Stimulated activated CD4-positive, alpha-beta T cell treated with anti-CD3 and anti-CD28 coated beads, TNF-alpha, amount 100 ng/mL, for 1 hour (primary cell): ENCODE data around the gene KCNC4.

Experiments
- DNase-seq, 3 donors: peaks; one replicate each; pipeline ENCODE4 v3.0.0-alpha.2; 2020; ENCODE audit warnings: low read depth in 3 of 3, low spot score in 1 of 3

The KCNC4 gene

DNA sequence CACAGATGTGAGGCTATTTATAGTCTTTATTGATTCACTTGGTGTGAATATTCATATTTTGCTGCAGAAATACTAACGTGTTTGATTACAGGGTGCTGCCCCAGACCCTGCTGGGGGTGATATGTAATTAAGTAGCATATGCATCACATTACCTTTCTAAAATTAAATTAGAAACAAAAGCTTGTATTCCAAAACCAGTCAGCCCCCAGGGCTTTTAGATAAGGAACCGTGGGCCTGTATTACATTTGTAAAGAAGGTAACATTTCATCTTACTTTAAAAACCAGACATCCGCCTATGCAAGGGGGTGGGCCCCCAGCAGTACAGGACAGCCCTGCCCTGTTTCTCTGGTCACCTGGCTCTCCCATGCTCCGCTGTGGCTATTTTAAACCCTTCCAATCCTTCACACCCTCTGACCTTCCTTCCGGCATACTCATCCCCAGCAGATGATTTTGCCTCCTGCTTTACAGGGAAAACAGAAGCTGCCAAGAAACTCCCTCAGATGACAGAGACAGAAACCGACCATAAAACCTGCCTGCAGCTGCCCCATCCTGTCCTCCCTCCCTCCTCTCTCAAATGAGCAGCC, 22.0 kb upstream of the KCNC4 start:
- DNase-seq: no peak

- no peak for DNase-seq
Observed at GRCh38 chr1:110189181-110189580, 20.9 kb upstream of the KCNC4 start.

DNA sequence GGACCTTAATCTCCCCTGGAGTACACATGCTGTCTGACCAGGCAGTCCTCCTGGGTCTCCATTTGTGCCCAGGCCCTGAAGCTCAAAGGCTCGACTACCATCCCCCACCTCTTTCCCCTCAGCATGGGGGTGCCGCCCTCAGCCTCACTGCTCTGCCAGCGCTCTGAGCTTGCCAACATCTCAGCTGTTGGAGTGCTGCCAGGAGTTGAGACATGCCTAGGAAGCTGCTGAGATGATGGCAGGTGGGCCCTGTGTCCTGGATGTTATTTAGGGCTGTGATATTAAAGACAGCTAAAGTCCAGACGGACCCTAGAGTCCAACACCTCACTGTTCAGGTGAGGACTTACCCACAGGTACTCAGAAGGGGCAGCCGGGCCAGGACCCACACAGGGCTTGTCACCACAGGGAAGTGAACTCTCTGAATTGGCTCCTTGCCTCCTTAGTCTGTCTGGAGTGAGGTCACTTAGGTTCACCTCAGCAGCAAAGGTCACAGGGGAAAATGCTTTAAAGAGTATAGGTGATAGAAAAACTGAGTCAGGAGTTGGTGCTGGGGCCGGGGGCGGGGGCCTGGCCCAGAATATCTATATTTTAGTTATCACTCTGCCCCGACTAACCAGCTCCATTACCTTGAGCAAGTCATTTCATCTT, 19.7 kb upstream of the KCNC4 start:
- no peak for DNase-seq

- DNase-seq: no peak
Observed at GRCh38 chr1:110192541-110192940, 17.6 kb upstream of the KCNC4 start.

- DNase-seq: no peak
Observed at GRCh38 chr1:110195196-110195595, 14.9 kb upstream of the KCNC4 start.

DNA sequence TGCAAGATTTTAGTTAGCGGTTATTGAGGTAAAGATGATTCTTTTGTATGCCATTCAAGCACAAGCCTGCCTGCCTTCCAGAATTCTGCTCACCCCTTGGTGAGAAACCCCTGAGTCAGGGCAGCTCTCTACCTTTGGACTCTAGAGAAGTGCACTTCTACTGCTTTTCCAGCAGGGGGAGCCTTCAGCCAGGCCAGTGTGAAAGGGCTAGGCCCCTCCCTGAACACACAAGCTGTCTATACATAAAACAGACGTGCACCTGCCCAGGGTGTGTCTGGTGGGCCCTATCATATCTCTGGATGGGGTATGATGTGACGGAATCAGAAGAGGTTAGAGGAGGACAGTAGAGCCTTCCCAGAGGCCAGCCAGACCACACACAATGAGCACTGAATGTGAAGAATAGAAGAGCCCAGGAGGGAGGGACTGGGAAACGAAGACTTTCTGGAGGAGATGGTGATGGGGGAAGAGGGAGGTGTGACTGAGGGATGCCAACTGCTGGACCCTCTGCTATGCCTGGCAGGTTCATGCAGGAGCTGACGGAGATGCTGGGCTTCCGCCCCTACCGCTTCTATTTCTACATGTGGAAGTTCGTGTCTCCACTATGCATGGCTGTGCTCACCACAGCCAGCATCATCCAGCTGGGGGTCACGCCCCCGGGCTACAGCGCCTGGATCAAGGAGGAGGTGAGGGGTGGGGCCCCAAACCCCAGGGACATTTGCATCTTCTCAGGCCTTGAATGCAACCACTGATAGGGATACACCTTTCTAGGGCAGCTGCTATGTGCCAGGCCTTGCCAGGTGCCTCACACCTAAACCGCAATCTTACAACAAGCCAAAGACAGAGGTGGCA, 13.0 kb upstream of the KCNC4 start:
- peak in 1 of 3 donors; percentile 22 for DNase-seq

DNA sequence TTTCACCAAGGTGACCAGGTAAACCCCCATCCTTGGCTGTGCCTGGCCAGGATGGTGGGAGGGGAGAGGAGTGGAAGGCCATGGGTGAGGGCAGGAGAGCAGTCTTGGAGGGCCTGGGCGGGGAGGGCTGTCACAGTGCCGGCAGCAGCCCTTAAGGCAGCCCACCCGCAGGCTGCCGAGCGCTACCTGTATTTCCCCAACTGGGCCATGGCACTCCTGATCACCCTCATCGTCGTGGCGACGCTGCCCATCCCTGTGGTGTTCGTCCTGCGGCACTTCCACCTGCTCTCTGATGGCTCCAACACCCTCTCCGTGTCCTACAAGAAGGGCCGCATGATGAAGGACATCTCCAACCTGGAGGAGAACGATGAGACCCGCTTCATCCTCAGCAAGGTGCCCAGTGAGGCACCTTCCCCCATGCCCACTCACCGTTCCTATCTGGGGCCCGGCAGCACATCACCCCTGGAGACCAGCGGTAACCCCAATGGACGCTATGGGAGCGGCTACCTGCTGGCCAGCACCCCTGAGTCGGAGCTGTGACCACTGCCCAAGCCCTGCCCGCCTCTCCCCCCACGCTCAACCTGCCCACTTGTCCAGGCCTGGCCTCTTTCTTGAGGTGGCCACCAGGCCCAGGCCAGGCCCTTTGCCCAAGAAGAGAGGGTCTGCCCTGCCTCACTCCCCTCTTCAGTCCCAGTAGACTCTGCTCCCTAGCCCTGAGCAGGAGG, 12.0 kb upstream of the KCNC4 start:
- DNase-seq: no peak

- no peak for DNase-seq
Observed at GRCh38 chr1:110198746-110199145, 11.4 kb upstream of the KCNC4 start.

DNA sequence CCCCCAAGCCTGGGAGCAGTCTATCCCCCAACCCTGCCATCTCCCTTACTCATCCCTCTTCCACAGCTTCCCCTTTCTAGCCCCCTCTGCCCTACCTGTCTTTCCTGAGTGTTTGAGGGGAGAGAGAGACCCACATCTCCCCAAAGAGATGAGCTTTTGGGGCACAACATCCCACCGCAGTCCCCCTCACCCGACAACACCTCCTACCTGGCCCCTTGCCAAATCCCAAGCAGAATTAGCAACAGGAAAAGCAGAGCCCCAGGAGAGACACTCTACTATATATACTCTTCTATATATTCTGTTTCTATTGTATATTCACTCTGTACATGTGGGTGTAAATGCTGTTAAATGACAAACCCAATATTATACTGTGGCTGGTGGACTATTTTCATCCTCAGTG, 9.9 kb upstream of the KCNC4 start:
- no peak for DNase-seq

GRCh38 chr1:110200666-110201065, 9.4 kb upstream of the KCNC4 start:
- DNase-seq: no peak

DNA sequence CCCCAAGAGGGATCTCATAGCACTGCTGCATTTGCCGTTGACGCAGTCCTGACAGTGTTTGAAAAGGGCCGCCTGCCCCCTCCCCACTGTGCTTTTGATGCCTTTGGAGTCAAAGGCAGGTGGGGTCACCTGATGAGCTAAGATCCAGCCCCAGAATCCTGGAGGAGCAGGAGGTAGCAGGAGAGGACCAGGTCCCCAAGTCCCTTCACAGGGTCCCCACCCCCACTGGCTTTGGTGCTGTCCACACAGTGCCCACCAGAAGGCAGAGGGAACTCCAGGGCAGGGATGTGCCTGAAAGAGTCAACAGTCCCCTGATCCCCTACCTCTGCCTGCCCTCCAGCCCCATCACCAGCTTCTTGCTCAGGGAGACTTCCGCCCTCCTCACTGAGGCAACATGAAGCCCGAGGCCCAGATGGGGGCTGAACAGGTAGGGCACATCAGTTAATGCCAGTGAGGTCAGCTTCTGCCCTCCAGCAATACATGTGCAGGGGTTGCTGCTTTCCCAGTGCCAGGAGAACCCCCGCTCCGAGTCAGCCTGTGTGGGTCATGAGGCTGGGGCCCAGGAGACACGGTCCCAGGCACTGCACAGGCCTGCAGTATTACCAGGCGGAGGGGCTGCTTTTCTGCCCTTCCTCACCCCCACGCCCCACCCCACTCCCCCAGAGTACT, 8.8 kb upstream of the KCNC4 start:
- no peak for DNase-seq

DNA sequence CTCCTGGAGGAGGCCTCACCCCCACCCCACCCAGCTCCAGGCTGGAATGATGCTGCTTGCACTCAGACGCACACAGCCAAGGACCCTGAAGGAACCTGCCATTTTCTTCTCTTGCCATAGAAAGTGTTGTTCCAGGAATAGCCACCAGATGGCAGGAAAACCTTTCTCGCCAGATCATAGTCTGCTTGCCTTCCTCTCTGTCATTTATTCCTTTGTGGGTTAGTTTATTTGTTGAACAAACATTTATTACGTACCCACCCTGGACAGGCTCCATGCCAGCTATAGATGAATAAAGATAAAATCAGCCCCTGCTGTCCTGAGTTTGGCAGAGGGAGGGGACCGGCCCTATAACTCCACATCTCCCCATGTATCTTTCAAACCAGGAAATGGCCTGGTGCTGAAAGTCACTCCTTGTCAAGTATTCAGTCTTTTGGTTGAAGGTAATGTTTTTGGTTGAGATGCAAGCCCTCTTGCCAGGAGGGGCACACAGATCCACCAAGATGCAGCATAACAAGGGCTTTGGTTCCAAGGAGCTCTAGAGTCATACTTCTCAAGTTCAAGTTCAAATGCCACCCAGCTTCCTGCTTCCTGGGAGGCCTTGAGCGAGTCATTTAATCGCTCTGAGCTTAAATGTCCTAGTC, 7.0 kb upstream of the KCNC4 start:
- DNase-seq: peak in 2 of 3 donors; percentile 14 to 40

GRCh38 chr1:110205156-110205555, 5.0 kb upstream of the KCNC4 start:
- no peak for DNase-seq

DNA sequence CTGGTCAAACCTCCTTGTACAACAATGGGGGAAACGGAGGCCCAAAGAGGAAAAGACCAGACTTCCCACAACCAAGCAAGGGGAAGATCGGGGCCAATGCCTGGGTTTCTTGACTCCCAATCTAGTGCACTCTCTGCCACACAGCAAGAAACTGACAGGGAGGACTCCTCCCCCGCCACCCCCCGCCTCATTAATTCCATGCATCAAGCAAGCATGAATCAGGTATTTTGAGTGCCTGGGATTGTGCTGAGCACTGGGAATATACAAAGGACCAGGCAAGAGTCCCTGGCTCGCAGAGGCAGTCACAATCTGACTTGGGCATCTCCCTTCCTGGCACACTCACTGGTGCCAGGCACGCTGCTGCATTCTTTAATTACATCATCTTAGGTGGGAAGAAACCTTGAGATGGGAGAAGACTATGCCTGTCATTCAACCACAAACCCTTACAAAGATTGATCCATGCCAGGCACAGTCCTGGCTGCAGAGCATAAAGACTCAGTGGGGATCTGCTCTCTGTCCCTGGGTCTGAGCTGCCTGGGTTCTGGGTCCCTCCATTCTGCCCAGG, 4.4 kb upstream of the KCNC4 start:
- no peak for DNase-seq

GRCh38 chr1:110206261-110206920, 3.7 kb upstream of the KCNC4 start:
- no peak for DNase-seq

DNA sequence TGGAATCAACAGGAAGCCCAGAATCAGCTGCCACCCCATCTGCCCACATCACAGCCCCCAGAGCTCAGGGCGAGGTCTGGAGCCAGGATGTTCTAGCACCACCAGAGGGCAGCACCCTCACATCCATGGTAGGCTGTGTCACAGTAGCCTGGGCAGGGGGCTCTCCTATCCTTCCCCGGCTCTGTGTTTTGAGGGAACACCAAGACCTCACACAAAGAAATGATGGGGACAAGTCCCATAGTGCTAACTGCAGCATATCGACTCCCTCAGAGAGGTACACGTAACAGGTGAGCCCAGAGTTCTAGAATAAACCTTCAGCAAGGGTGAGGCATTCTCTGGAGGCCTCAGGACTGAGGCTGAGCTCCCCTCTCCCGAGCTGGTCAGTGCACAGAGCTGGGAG, 2.3 kb upstream of the KCNC4 start:
- DNase-seq: peak in 2 of 3 donors; percentile 38 to 68

GRCh38 chr1:110208916-110209645, 1.0 kb upstream of the KCNC4 start:
- no peak for DNase-seq

DNA sequence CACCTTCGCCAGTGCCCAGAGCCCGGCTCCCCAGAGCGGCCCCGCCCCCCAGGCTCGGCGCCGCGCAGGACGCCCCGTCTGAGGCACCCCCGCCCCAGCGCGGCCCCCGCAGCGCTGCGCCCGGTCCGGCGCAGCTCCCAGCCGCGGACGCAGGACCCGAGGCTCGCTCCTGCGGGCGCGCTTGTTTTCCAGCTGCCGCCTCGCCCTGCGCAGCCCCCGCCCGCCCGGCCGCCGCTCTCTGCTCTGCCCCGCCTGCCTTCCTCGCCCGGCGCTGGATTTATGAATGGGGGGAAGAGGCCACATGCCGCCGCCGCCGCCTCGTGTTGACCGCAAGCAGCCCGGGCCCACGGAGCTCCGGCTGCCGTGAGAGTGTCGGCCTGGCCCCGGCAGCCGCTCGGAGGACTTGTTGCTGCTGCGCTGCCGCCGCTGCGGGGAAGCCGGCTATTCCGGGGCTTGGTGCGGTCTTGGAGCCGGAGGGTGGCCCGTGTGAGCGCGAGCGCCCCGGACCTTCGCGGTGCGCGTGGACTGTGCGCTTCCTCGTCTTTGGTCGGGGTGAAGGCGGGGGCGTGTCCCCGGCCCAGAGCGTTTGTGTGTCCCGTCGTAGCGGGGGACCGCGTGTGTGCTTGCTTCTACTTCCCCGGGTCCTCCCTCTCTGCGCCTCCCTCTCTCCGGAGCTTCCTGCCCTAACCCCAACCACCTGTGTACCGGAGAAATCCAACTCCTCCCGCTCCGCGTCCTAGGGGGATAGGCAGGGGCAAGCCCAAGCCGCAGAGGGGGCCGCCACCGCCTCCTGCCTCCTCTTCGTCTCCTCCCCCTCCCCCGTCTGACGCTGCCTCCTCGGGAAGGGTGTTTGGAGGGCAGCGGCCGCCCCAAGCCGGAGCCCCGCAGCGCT, 736 bp downstream of the KCNC4 start:
- peak in 1 of 3 donors; percentile 35 for DNase-seq
